H9 (cell line): ENCODE results near the gene CHRNA3. TPM values are rescaled to one million over a fixed set of nuclear protein-coding genes. Genes with fewer than 3 reads are reported as not detected.

Experiments
- DNase-seq: peaks from one replicate; pipeline ENCODE4 v3.0.0-alpha.2; 2017
- H2AFZ ChIP-seq: one replicate; pipeline ENCODE4 v1.6.1; 2013; ENCODE audit warnings: mild to moderate bottlenecking, low read length, control low read depth, moderate library complexity
- H2AK5ac ChIP-seq: 2 replicates; pipeline ENCODE4 v1.6.1; 2013; ENCODE audit warnings: low read length, control low read depth, mixed read lengths; ENCODE audit not compliant: insufficient read length
- H2BK120ac ChIP-seq: one replicate; pipeline ENCODE4 v1.6.1; 2013; ENCODE audit warnings: low read depth, mild to moderate bottlenecking, low read length, control low read depth, inconsistent platforms; ENCODE audit not compliant: poor library complexity, severe bottlenecking
- H2BK12ac ChIP-seq: 2 replicates; pipeline ENCODE4 v1.6.1; 2013; ENCODE audit warnings: low read length, control low read depth, mixed read lengths, low read depth; ENCODE audit not compliant: insufficient read length
- H2BK15ac ChIP-seq: 2 replicates; pipeline ENCODE4 v1.6.1; 2013; ENCODE audit warnings: low read depth, low read length, control low read depth
- H2BK20ac ChIP-seq: one replicate; pipeline ENCODE4 v1.6.1; 2013; ENCODE audit warnings: low read depth, mild to moderate bottlenecking, low read length, control low read depth, inconsistent platforms; ENCODE audit not compliant: poor library complexity, severe bottlenecking
- H2BK5ac ChIP-seq: 2 replicates; pipeline ENCODE4 v1.6.1; 2013; ENCODE audit warnings: low read length, control low read depth, mixed read lengths; ENCODE audit not compliant: insufficient read length
- H3K14ac ChIP-seq: 2 replicates; pipeline ENCODE4 v1.6.1; 2013; ENCODE audit warnings: low read length, control low read depth; ENCODE audit not compliant: insufficient read depth
- H3K18ac ChIP-seq: 2 replicates; pipeline ENCODE4 v1.6.1; 2013; ENCODE audit warnings: low read depth, mild to moderate bottlenecking, mixed read lengths, low read length, control low read depth; ENCODE audit not compliant: insufficient read length
- H3K23ac ChIP-seq: 2 replicates; pipeline ENCODE4 v1.6.1; 2013; ENCODE audit warnings: low read length, control low read depth, mixed read lengths, low read depth; ENCODE audit not compliant: insufficient read length
- H3K23me2 ChIP-seq: 2 replicates; pipeline ENCODE4 v1.6.1; 2013; ENCODE audit warnings: low read depth, mild to moderate bottlenecking, mixed read lengths, low read length, control low read depth; ENCODE audit not compliant: insufficient read length, poor library complexity, severe bottlenecking
- H3K27ac ChIP-seq: 2 replicates; pipeline ENCODE4 v1.5.1; 2013; ENCODE audit warnings: low read length, control low read depth, mixed read lengths, low read depth; ENCODE audit not compliant: insufficient read length
- H3K27me3 ChIP-seq: 2 replicates; pipeline ENCODE4 v1.6.1; 2013; ENCODE audit warnings: low read length, control low read depth, inconsistent platforms; ENCODE audit not compliant: insufficient read depth
- H3K4ac ChIP-seq: 2 replicates; pipeline ENCODE4 v1.6.1; 2013; ENCODE audit warnings: low read depth, mild to moderate bottlenecking, control low read depth, inconsistent platforms, low read length, moderate library complexity
- H3K4me1 ChIP-seq: 2 replicates; pipeline ENCODE4 v1.6.1; 2013; ENCODE audit warnings: low read length, control low read depth, inconsistent platforms; ENCODE audit not compliant: insufficient read depth
- H3K4me2 ChIP-seq: 2 replicates; pipeline ENCODE4 v1.6.1; 2013; ENCODE audit warnings: low read length, control low read depth, mixed read lengths; ENCODE audit not compliant: insufficient read length, insufficient read depth
- H3K56ac ChIP-seq: 2 replicates; pipeline ENCODE4 v1.6.1; 2013; ENCODE audit warnings: low read depth, mild to moderate bottlenecking, mixed read lengths, low read length, control low read depth; ENCODE audit not compliant: insufficient read length
- H3K79me1 ChIP-seq: 2 replicates; pipeline ENCODE4 v1.6.1; 2013; ENCODE audit warnings: low read depth, mild to moderate bottlenecking, moderate library complexity, low read length, control low read depth, inconsistent platforms; ENCODE audit not compliant: insufficient read depth, poor library complexity, severe bottlenecking
- H3K79me2 ChIP-seq: 2 replicates; pipeline ENCODE4 v1.6.1; 2013; ENCODE audit warnings: low read length, control low read depth, inconsistent platforms; ENCODE audit not compliant: insufficient read depth
- H3K9ac ChIP-seq: 2 replicates; pipeline ENCODE4 v1.6.1; 2013; ENCODE audit warnings: low read length, control low read depth, mixed read lengths; ENCODE audit not compliant: insufficient read length; ENCODE audit errors: extremely low read depth
- H3K9me3 ChIP-seq: one replicate; pipeline ENCODE4 v1.6.1; 2013; ENCODE audit warnings: low read depth, low read length, inconsistent platforms; ENCODE audit not compliant: control insufficient read depth
- H3T11ph ChIP-seq: one replicate; pipeline ENCODE4 v1.6.1; 2013; ENCODE audit warnings: mild to moderate bottlenecking, low read length, control low read depth, inconsistent platforms
- H4K20me1 ChIP-seq: one replicate; pipeline ENCODE4 v1.6.1; 2013; ENCODE audit not compliant: control insufficient read depth, insufficient read length, insufficient read depth
- H4K5ac ChIP-seq: 2 replicates; pipeline ENCODE4 v1.6.1; 2013; ENCODE audit warnings: low read depth, mild to moderate bottlenecking, mixed read lengths, low read length, control low read depth; ENCODE audit not compliant: insufficient read length
- H4K8ac ChIP-seq: replicated peaks from 2 replicates; pipeline ENCODE4 v1.6.1; 2013; ENCODE audit warnings: low read length, control low read depth, mixed read lengths, low read depth; ENCODE audit not compliant: insufficient read length
- H4K91ac ChIP-seq: 2 replicates; pipeline ENCODE4 v1.6.1; 2013; ENCODE audit warnings: low read depth, mild to moderate bottlenecking, moderate library complexity, mixed read lengths, low read length, control low read depth; ENCODE audit not compliant: insufficient read length
- H3K27ac Mint-ChIP-seq, 3 experiments: 2 replicates in 2 of 3; 3 replicates in 1 of 3; pipeline ENCODE4 v1.8.0; 2020 to 2021; ENCODE audit warnings: mixed read lengths in 3 of 3, mild to moderate bottlenecking in 1 of 3, moderate library complexity in 1 of 3
- H3K27me3 Mint-ChIP-seq: 2 replicates; pipeline ENCODE4 v1.8.0; 2021; ENCODE audit warnings: low read depth, mild to moderate bottlenecking, moderate library complexity, mixed read lengths
- H3K36me3 Mint-ChIP-seq, 3 experiments: 2 replicates in 2 of 3; 3 replicates in 1 of 3; pipeline ENCODE4 v1.8.0; 2020 to 2021; ENCODE audit warnings: low read depth in 3 of 3, mixed read lengths in 3 of 3; ENCODE audit not compliant: insufficient read depth in 1 of 3
- H3K4me1 Mint-ChIP-seq, 2 experiments: 2 replicates each; pipeline ENCODE4 v1.8.0; 2020; ENCODE audit warnings: mixed read lengths in 2 of 2
- H3K4me3 Mint-ChIP-seq, 2 experiments: 2 replicates in 1 of 2; 3 replicates in 1 of 2; pipeline ENCODE4 v1.8.0; 2020 to 2021; ENCODE audit warnings: mild to moderate bottlenecking in 2 of 2, mixed read lengths in 2 of 2, moderate library complexity in 1 of 2
- H3K9me3 Mint-ChIP-seq, 2 experiments: 2 replicates in 1 of 2; 3 replicates in 1 of 2; pipeline ENCODE4 v1.8.0; 2020; ENCODE audit warnings: mild to moderate bottlenecking in 2 of 2, mixed read lengths in 2 of 2, moderate library complexity in 1 of 2
- WGBS: extraction: QIAGEN DNeasy Blood & Tissue Kit; methylation state at CpG from one replicate; pipeline ENCODE4 v1.1.7; 2013; ENCODE audit warnings: missing lambda C conversion rate, low lambda C conversion rate, mixed read lengths; ENCODE audit not compliant: insufficient read length; ENCODE audit errors: extremely low coverage; 5-methylcytosine and 5-hydroxymethylcytosine counted together
- total RNA-seq: library from RNA; stranded (reverse); gene quantifications from 2 replicates; pipeline ENCODE4 v1.2.1, GENCODE V29; 2021
- TF ChIP-seq, protein P1 (sequence below): fragments of 200-600 bp; sonication (generic); conservative IDR thresholded peaks from 3 replicates; pipeline ENCODE4 v1.8.0; 2021; ENCODE audit warnings: antibody characterized with exemption, mild to moderate bottlenecking

CHRNA3 gene
- total RNA-seq, 1 experiment from 2014 or later = 0.81 TPM

DNA sequence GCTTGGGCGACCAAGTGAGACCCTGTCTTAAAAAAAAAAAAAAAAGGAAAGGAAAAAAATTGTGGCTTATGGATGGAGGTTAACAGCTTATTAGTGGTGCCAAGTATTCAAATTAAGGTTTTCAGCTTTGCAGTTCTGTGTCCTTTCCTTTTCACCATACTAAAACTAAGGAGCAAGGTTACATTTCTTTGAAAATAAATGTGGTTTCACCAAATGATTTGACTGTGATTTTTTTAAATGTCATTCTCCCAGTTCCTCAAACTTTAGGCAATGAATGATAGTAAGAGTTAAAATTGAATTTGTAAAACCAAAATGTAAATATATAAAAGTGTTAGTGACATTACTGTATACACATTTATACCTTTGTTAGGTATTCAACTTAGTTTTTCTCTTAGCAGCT is 45.9 kb downstream of the CHRNA3 start:
- H3K27ac ChIP-seq = no peak overlapping the region
- no peak overlapping the region for H2BK12ac ChIP-seq
- no peak overlapping the region for H4K91ac ChIP-seq
- H3K23me2 ChIP-seq = no peaks in the 10 kb centered on the region
- H3K4me1 ChIP-seq = no peaks in the 10 kb centered on the region
- H2AK5ac ChIP-seq = no peak overlapping the region
- Mint-ChIP-seq H3K27me3 (no peaks in the 10 kb centered on the region), H3K36me3 (no peaks in the 10 kb centered on the region), H3K4me1 (peaks cover 4 to 6% of the 10 kb centered on the region in 2 experiments; a peak in 3 of 4 replicates), H3K27ac (no peak overlapping the region), H3K9me3 (no peaks in the 10 kb centered on the region), H3K4me3 (no peak overlapping the region)
- no peak overlapping the region for H3K4ac ChIP-seq
- no peak for DNase-seq
- H3K9me3 ChIP-seq = no peaks in the 10 kb centered on the region
- H3T11ph ChIP-seq = no peak overlapping the region
- no peak overlapping the region for H2BK5ac ChIP-seq
- no peak overlapping the region for H3K18ac ChIP-seq
- H4K5ac ChIP-seq = no peak overlapping the region
- no peak overlapping the region for H2AFZ ChIP-seq
- H3K79me1 ChIP-seq = peaks cover 7% of the 10 kb centered on the region
- H2BK120ac ChIP-seq = no peak overlapping the region
- no peaks in the 10 kb centered on the region for H3K27me3 ChIP-seq
- H3K79me2 ChIP-seq = no peaks in the 10 kb centered on the region; the same call in 1 of the 2 replicates
- no peak overlapping the region for H4K8ac ChIP-seq
- no peak overlapping the region for H3K9ac ChIP-seq
- no peak overlapping the region for H3K23ac ChIP-seq
- H3K4me2 ChIP-seq = no peak overlapping the region
- H3K56ac ChIP-seq = no peak overlapping the region
- H2BK20ac ChIP-seq = no peak overlapping the region
- no peak overlapping the region for H2BK15ac ChIP-seq
- no peaks in the 10 kb centered on the region for H4K20me1 ChIP-seq
- WGBS = no CpG with 5 or more reads among the region's 1 CpG
- TF ChIP-seq, protein P1, sequence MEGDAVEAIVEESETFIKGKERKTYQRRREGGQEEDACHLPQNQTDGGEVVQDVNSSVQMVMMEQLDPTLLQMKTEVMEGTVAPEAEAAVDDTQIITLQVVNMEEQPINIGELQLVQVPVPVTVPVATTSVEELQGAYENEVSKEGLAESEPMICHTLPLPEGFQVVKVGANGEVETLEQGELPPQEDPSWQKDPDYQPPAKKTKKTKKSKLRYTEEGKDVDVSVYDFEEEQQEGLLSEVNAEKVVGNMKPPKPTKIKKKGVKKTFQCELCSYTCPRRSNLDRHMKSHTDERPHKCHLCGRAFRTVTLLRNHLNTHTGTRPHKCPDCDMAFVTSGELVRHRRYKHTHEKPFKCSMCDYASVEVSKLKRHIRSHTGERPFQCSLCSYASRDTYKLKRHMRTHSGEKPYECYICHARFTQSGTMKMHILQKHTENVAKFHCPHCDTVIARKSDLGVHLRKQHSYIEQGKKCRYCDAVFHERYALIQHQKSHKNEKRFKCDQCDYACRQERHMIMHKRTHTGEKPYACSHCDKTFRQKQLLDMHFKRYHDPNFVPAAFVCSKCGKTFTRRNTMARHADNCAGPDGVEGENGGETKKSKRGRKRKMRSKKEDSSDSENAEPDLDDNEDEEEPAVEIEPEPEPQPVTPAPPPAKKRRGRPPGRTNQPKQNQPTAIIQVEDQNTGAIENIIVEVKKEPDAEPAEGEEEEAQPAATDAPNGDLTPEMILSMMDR = no peak
- H3K14ac ChIP-seq = no peak overlapping the region
